GM19023 (cell line): Measurements from ENCODE around the gene TFDP3.

Experiments used
- ATAC-seq: cut with Tn5 transposase; IDR thresholded peaks from one replicate; pipeline ENCODE4 v1.9.1; 2021; ENCODE audit warnings: mild to moderate bottlenecking, moderate library complexity; ENCODE audit not compliant: unreplicated experiment

TFDP3 gene

GRCh38 chrX:133218329-133218728, at the start of gene TFDP3:
Gene TFDP3, minus strand, starts transcription at chrX:133218354. Its CDS starts 95 bp downstream, at chrX:133218259.
- ATAC-seq: no peak

GRCh38 chrX:133267621-133268020, 49.5 kb upstream of the TFDP3 start:
- no peak for ATAC-seq

GRCh38 chrX:133265331-133265730, 47.2 kb upstream of the TFDP3 start:
- no peak for ATAC-seq

- no peak for ATAC-seq
Observed at GRCh38 chrX:133258481-133258880, 40.3 kb upstream of the TFDP3 start.

- ATAC-seq: no peak
Observed at GRCh38 chrX:133254666-133255065, 36.5 kb upstream of the TFDP3 start.

- no peak for ATAC-seq
Observed at GRCh38 chrX:133251204-133251603, 33.0 kb upstream of the TFDP3 start.

- ATAC-seq: no peak
Observed at GRCh38 chrX:133250184-133251100, 32.3 kb upstream of the TFDP3 start.

GRCh38 chrX:133249266-133250058, 31.3 kb upstream of the TFDP3 start:
- no peak for ATAC-seq

- no peak for ATAC-seq
Observed at GRCh38 chrX:133248177-133248576, 30.0 kb upstream of the TFDP3 start.

GRCh38 chrX:133246921-133247320, 28.8 kb upstream of the TFDP3 start:
- ATAC-seq: no peak

- no peak for ATAC-seq
Observed at GRCh38 chrX:133235830-133236229, 17.7 kb upstream of the TFDP3 start.

GRCh38 chrX:133232331-133232730, 14.2 kb upstream of the TFDP3 start:
- no peak for ATAC-seq

GRCh38 chrX:133229361-133229760, 11.2 kb upstream of the TFDP3 start:
- ATAC-seq: no peak

GRCh38 chrX:133215747-133216146, 2.4 kb downstream of the TFDP3 start:
- no peak for ATAC-seq

GRCh38 chrX:133215017-133215416, 3.1 kb downstream of the TFDP3 start:
- ATAC-seq: no peak

GRCh38 chrX:133214301-133214700, 3.9 kb downstream of the TFDP3 start:
- no peak for ATAC-seq

- ATAC-seq: no peak
Observed at GRCh38 chrX:133213117-133213516, 5.0 kb downstream of the TFDP3 start.

GRCh38 chrX:133207751-133208150, 10.4 kb downstream of the TFDP3 start:
- ATAC-seq: no peak

- ATAC-seq: no peak
Observed at GRCh38 chrX:133191739-133192039, 26.5 kb downstream of the TFDP3 start.

GRCh38 chrX:133190877-133191738, 27.0 kb downstream of the TFDP3 start:
- ATAC-seq: no peak

- ATAC-seq: no peak
Observed at GRCh38 chrX:133189195-133189594, 29.0 kb downstream of the TFDP3 start.
